Measurements from ENCODE around the gene PMM2. TPM values are rescaled to one million over a fixed set of nuclear protein-coding genes. Genes with fewer than 3 reads are reported as not detected.

PMM2 gene
- polyA plus RNA-seq, 3 donors from 2014 or later, result 11.2 to 28.9 (median 15.1) TPM

DNA sequence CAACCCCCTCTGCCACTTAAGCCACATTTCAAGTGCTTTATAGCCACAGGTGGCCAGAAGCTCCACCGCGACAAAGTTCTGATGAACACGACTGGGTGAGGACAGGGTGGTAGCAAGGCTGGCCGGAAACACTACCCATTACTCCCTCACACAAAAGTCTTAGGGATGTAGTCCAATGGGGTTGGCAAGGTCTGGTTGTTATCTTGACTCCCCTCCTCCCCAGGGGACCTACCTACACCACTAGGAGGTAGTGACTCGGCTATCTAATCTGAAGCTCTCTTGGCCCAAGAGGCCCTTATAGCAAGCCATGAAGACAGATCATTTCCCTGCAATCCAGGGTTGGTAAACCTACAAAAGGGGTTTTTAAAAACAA, 92.9 kb downstream of the PMM2 start:
- H3K36me3 Mint-ChIP-seq, result peaks cover 16 to 43% (median 26%) of the 10 kb centered on the region in 3 donors
- H3K9me3 Mint-ChIP-seq, result no peaks in the 10 kb centered on the region
- H3K27me3 Mint-ChIP-seq (ENCODE audit: low read depth in 3 of 3), result peaks cover 2 to 11% (median 6%) of the 10 kb centered on the region in 3 donors
- H3K4me1 Mint-ChIP-seq, result peaks cover 7 to 11% of the 10 kb centered on the region in 2 donors
- no peak for DNase-seq
- H3K27ac Mint-ChIP-seq, result peak overlapping the region in 3 of 6 donors; percentile 1 to 66 (median 20)
- no peak overlapping the region for H3K4me3 Mint-ChIP-seq

DNA sequence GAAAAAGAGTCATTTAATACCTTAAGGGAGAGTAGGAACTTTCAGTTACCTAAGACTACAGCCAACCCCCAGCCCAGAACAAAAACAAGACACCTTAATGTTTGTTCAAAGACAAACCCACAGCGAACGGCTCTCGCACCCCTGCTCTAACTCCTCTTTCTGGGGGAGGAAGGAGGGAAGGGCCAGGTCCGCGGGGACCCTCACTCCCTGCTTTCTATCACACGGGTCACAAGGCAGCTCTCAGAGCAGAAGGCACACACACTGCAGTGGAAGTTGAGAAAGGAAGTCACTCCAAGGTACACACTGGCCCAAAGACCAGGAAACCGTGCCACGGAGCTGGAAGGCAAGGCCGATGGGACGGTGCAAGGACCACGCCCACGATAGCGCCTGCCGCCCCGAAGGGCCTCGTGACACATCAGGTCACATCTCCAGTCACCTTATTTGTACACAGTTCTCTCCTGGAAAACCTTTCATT, 94.5 kb downstream of the PMM2 start:
- Mint-ChIP-seq H3K36me3 (peaks cover 17 to 51% (median 31%) of the 10 kb centered on the region in 3 donors), H3K4me1 (peaks cover 0 to 6% of the 10 kb centered on the region in 2 donors), H3K27me3 (ENCODE audit: low read depth in 3 of 3) (peaks cover 2 to 8% (median 6%) of the 10 kb centered on the region in 3 donors), H3K9me3 (no peaks in the 10 kb centered on the region), H3K27ac (peak overlapping the region in 5 of 6 donors; percentile 11 to 69 (median 26)), H3K4me3 (no peak overlapping the region)
- DNase-seq, result no peak

DNA sequence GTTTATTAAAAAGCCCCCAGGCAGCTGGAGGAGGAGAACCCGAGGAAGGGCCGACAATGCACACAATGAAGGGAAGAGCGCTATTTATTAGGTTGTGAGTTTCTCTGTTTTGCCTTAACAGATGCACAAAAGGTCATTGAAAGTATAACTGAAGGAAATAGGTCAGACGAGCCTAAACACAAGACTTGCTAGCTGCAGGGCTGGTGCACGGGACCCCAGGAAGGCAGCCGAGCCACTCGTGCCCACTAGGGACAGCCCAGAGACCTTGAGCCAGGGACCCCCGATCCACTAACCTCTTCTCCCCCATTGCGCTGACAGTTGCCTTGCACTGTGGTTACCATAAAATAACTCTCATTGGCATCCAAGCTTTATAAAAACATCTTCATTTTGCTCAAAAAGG, 95.8 kb downstream of the PMM2 start:
- H3K9me3 Mint-ChIP-seq, result no peaks in the 10 kb centered on the region

DNA sequence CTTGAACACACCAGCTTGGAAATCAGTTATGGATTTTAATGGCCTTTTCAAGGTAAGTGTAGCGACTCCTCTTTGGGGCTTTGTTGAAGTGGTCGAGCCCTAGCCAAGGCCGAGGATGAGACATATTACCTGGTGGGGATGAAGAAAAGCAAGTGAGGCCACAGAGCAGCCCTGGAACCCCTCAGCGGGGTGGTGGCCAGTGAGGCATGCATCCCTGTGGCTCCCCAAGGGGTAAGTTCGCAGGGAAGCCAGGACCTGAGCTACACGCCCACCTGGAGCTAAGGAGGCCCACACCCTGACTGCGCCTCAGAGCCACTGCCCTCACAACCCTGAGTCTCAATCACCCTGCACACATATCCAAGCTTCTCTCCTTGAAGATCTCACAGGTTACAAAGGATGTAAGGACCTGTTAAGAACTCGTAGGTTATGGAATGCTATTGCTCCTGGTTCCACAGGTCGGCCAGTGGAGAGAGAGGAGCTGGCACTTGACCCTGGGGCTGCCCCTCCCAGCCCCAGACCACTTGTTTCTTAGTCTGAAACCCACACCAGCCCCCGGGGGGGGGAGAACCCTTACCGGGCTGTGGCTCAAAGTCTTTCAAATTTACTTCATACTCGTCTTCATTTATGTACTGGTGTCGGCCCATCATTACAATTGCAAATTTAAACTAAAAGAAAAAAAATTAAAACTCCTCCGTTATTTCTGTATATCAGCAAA, 96.5 kb downstream of the PMM2 start:
- peak overlapping the region in 1 of 6 donors; percentile 29 for H3K27ac Mint-ChIP-seq
- H3K9me3 Mint-ChIP-seq, result no peaks in the 10 kb centered on the region
- H3K4me1 Mint-ChIP-seq, result peaks cover 0 to 6% of the 10 kb centered on the region in 2 donors
- H3K4me3 Mint-ChIP-seq, result no peak overlapping the region
- peaks cover 2 to 6% (median 5%) of the 10 kb centered on the region in 3 donors for H3K27me3 Mint-ChIP-seq (ENCODE audit: low read depth in 3 of 3)
- no peak for DNase-seq
- H3K36me3 Mint-ChIP-seq, result peaks cover 14 to 64% (median 33%) of the 10 kb centered on the region in 3 donors

More for the DNA sequence above, 95.8 kb downstream of the PMM2 start:
- H3K27ac Mint-ChIP-seq, result no peak overlapping the region
- no peak for DNase-seq
- H3K27me3 Mint-ChIP-seq (ENCODE audit: low read depth in 3 of 3), result peaks cover 2 to 6% (median 5%) of the 10 kb centered on the region in 3 donors
- H3K4me1 Mint-ChIP-seq, result peaks cover 0 to 6% of the 10 kb centered on the region in 2 donors
- H3K36me3 Mint-ChIP-seq, result peaks cover 14 to 60% (median 33%) of the 10 kb centered on the region in 3 donors
- H3K4me3 Mint-ChIP-seq, result no peak overlapping the region

DNA sequence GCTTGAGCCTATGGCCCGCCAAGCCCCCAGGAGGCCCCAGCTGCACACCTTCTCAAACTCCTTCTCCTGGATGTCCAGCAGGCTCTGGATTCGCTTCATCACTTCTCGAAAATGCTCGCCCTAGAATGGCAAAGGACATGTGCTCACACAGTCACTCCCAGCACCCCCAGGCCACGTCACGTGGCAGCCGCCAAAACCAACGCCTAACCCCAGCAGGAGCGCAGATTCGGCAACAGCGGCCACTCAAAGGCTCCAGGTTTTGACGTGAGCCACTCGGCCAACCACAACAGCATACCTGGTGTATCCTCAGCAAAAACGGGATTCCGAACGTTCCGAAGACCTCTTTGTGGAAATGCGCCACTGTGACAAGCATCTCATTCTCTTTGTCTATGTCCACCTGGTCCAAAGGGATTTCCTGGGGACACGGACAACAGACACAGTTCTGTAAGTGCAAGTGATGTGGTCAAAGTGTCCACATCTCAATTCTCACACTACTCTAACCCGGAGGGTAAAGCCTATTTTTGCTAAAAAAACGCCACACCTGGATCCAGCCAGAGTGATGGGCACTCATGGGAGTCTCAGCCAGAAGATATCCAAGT, 97.2 kb downstream of the PMM2 start:
- Mint-ChIP-seq H3K27ac (peak overlapping the region in 4 of 6 donors; percentile 6 to 29 (median 20)), H3K4me3 (no peak overlapping the region), H3K36me3 (peaks cover 14 to 72% (median 38%) of the 10 kb centered on the region in 3 donors), H3K9me3 (no peaks in the 10 kb centered on the region), H3K4me1 (peaks cover 0 to 6% of the 10 kb centered on the region in 2 donors), H3K27me3 (ENCODE audit: low read depth in 3 of 3) (peaks cover 0 to 6% (median 5%) of the 10 kb centered on the region in 3 donors)
- no peak for DNase-seq

DNA sequence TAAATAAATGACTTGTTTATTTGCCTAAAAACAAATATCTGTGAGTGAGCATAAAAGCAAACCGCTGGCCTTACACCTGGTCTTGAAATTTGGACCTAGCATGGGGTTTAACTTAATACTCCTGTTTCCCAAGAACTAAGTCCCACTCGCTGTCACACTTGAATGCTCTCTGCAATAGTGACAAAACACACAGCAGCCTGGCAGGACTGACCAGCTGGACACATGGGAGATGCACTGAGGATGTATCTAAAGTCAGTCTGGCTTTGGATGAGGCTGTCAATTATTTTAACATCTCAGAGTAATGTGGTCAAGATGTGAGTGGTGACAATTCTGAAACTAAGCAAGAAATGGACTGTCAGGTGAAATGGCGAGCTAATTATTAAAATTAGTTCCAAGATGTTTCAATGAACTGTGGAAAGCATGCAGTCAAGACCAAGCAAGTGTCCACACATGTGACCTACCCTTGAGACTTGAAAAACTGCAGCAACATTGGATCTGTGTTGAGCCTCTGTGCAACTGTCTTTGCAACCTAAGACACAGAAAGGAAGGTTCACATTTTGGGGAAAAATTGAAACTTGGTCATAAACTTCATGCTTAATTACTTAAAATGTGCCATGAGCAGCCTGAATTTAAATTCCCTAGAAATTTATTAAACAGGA, 101.2 kb downstream of the PMM2 start:
- Mint-ChIP-seq H3K27me3 (ENCODE audit: low read depth in 3 of 3) (peaks cover 0 to 9% (median 0%) of the 10 kb centered on the region in 3 donors), H3K9me3 (no peaks in the 10 kb centered on the region), H3K27ac (no peak overlapping the region), H3K4me3 (no peak overlapping the region), H3K4me1 (no peaks in the 10 kb centered on the region), H3K36me3 (peaks cover 27 to 83% (median 42%) of the 10 kb centered on the region in 3 donors)
- DNase-seq, result no peak

Other genes with a start within 250 kb of the PMM2 start
- gene TMEM114, start 207.3 kb upstream of the PMM2 start, polyA plus RNA-seq, result not detected
- 1 to 10 TPM; 7.5 to 9.9 (median 9.4) TPM for gene METTL22, start 176.1 kb upstream of the PMM2 start, polyA plus RNA-seq
- 1 to 10 TPM in 2 of 3 donors, not detected in 1; 1.9 to 5.4 TPM for gene ABAT, start 123.2 kb upstream of the PMM2 start, polyA plus RNA-seq
- 1 to 10 TPM; 6.1 to 8.3 (median 7.0) TPM for gene TMEM186, start 200 bp upstream of the PMM2 start, polyA plus RNA-seq
- gene CARHSP1, start 71.2 kb downstream of the PMM2 start, polyA plus RNA-seq, result 10 to 100 TPM; 83.0 to 96.8 (median 92.9) TPM
- gene LITAFD, start 84.5 kb downstream of the PMM2 start, polyA plus RNA-seq, result not detected
- gene USP7, start 166.1 kb downstream of the PMM2 start, polyA plus RNA-seq, result 10 to 100 TPM in 2 of 3 donors, 1 to 10 TPM in 1; 4.4 to 11.9 (median 10.2) TPM

Measured in immature natural killer cell (primary cell).